ENCODE data around the gene CDON. TPM values are rescaled to one million over a fixed set of nuclear protein-coding genes. Genes with fewer than 3 reads are reported as not detected.

CDON gene
- polyA plus RNA-seq, 1 of the 3 experiments (the other 2 are of a cell fraction), result 3.7 TPM

- Histone ChIP-seq H3K9me3 (no peaks in the 10 kb centered on the region), H3K27ac (ENCODE audit: low read depth in 2 of 2, low read length in 1 of 2) (no peak overlapping the region), H2AFZ (ENCODE audit: low read depth) (no peak overlapping the region), H3F3A (replicated peaks; ENCODE audit: insufficient read depth) (no peaks in the 10 kb centered on the region), H3K4me2 (no peak overlapping the region), H3K9ac (no peak overlapping the region), H3K27me3 (ENCODE audit: insufficient read depth) (no peaks in the 10 kb centered on the region), H3K79me2 (ENCODE audit: insufficient read depth) (no peaks in the 10 kb centered on the region), H4K20me1 (ENCODE audit: insufficient read depth) (no peaks in the 10 kb centered on the region), H3K4me1 (ENCODE audit: control insufficient read depth in 1 of 2, insufficient read depth in 2 of 2, low read depth in 1 of 2, low read length in 1 of 2) (peaks cover 4 to 13% of the 10 kb centered on the region in 2 experiments; a peak in 2 of 4 replicates), H3K36me3 (replicated peaks in 1 of 2; ENCODE audit: control insufficient read depth in 1 of 2, insufficient read depth in 2 of 2, low read length in 1 of 2) (peaks cover 0 to 32% of the 10 kb centered on the region in 2 experiments), H3K9me2 (no peaks in the 10 kb centered on the region), H3K4me3 (ENCODE audit: low read depth in 2 of 2, low read length in 1 of 2) (no peak overlapping the region)
- ChIA-PET POLR2A (no interaction called here), CTCF (no interaction called here)
- DNase-seq, result no peak
- WGBS (ENCODE audit: low lambda C conversion rate), result 95% methylated on average over 2 of the region's 2 CpGs
- TF ChIP-seq SIN3A (IDR thresholded peaks at IDR 0.05; ENCODE audit: borderline replicate concordance, low read depth, low read length) (no peak), SMC3 (IDR thresholded peaks at IDR 0.05; ENCODE audit: low read depth, low read length) (no peak), NRF1 (IDR thresholded peaks at IDR 0.05; ENCODE audit: low read depth, low read length) (no peak), GABPA (IDR thresholded peaks at IDR 0.05; ENCODE audit: low read depth) (no peak), FOXJ3 (CRISPR knock-in tag; IDR thresholded peaks at IDR 0.05) (no peak), CTCF (IDR thresholded peaks at IDR 0.05) (no peak), USF2 (IDR thresholded peaks at IDR 0.05; ENCODE audit: borderline replicate concordance, low read depth, low read length) (no peak), FOXM1 (IDR thresholded peaks at IDR 0.05; ENCODE audit: low read depth) (no peak), MXI1 (IDR thresholded peaks at IDR 0.05; ENCODE audit: low read depth, low read length) (no peak), CHD2 (IDR thresholded peaks at IDR 0.05; ENCODE audit: low read length, partially characterized antibody) (no peak), RAD21 (IDR thresholded peaks at IDR 0.05; ENCODE audit: low read length) (no peak), FOSL2 (IDR thresholded peaks at IDR 0.05; ENCODE audit: borderline replicate concordance, low read depth) (no peak), IRF3 (IDR thresholded peaks at IDR 0.05; ENCODE audit: low read depth, low read length) (no peak), JUND (IDR thresholded peaks at IDR 0.05) (no peak), ELF1 (IDR thresholded peaks at IDR 0.05) (no peak), RXRA (IDR thresholded peaks at IDR 0.05; ENCODE audit: borderline replicate concordance, low read depth) (no peak), TEAD4 (IDR thresholded peaks at IDR 0.05; ENCODE audit: borderline replicate concordance, insufficient read depth) (no peak), ZBTB33 (IDR thresholded peaks at IDR 0.05; ENCODE audit: borderline replicate concordance, low read depth) (no peak)
Measured at GRCh38 chr11:126012852-126013251, 49.8 kb downstream of the CDON start.
